ENCODE measurements around the gene KLHL17. TPM values are rescaled to one million over a fixed set of nuclear protein-coding genes. Genes with fewer than 3 reads are reported as not detected.

KLHL17 gene
- polyA plus RNA-seq, 1 donor, result 6.8 TPM

DNA sequence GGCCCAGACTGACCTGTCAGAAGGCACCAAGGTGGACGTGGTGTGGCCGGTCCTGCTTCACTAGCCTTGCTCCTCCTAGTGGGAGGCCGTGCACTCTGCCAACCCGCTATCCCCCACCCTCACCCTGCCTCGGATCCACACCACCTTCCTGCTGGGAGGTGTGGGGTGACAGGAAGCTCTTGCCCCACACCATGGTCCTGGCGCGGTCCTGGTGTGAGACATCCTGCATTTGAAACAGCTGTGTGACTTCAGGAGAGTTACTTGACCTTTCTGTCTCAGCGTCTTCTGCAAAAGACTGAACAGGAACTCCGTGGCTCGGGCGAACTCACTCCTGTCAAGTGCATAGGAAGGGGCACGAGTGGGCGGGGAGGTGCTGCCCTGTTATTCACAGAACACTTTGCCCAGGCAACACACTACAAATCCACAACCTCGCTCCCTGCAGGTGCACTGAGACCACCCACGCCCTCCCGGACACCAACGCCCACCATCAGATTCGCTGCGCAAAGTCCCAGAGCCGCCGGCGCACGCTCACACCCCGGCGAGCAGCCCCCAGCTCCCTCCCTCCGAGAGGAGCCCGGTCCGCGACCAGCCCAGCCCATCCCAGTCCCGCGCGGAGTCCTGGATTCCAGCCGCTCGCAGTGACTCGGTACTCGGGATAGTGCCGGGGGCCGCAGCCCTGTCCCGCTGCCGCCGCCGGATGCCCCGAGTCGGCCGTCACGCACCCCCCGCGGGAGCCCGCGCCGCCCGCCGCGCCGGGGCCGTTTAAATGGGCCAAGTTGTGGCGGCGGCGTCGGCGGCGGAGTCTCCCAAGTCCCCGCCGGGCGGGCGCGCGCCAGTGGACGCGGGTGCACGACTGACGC lies 37.0 kb upstream of the KLHL17 start, which contains the start of gene SAMD11:
Gene SAMD11 (plus strand): TSS at position 793 of the 860 bp plus-strand sequence. CDS start 509 bp downstream, outside the sequence.
- peaks cover 78% of the 10 kb centered on the region for H3K27me3 ChIP-seq (ENCODE audit: control insufficient read depth, insufficient read depth, low read length)
- peaks cover 18% of the 10 kb centered on the region for H3K9me3 ChIP-seq (ENCODE audit: control insufficient read depth, low read depth, low read length)
- H3K4me1 ChIP-seq (ENCODE audit: control insufficient read depth, insufficient read depth, low read length), result peaks cover 22% of the 10 kb centered on the region
- WGBS (ENCODE audit: insufficient coverage, low lambda C conversion rate), result no CpG with 5 or more reads among the region's 72 CpGs
- no peaks in the 10 kb centered on the region for H3K36me3 ChIP-seq (ENCODE audit: control insufficient read depth, insufficient read depth, low read length)
- peak within 1 kb of the TSS; percentile 38 for H3K4me3 ChIP-seq (ENCODE audit: low read length)
- peak in 1 of 2 donors; percentile 87 for DNase-seq
- no peak within 1 kb of the TSS for H3K27ac ChIP-seq (ENCODE audit: low read length)

GRCh38 chr1:923991-924655 lies 36.3 kb upstream of the KLHL17 start:
- Histone ChIP-seq H3K9me3 (ENCODE audit: control insufficient read depth, low read depth, low read length) (peaks cover 17% of the 10 kb centered on the region), H3K27ac (ENCODE audit: low read length) (no peak overlapping the region), H3K36me3 (ENCODE audit: control insufficient read depth, insufficient read depth, low read length) (no peaks in the 10 kb centered on the region), H3K4me1 (ENCODE audit: control insufficient read depth, insufficient read depth, low read length) (peaks cover 22% of the 10 kb centered on the region), H3K4me3 (ENCODE audit: low read length) (no peak overlapping the region), H3K27me3 (ENCODE audit: control insufficient read depth, insufficient read depth, low read length) (peaks cover 81% of the 10 kb centered on the region)
- no peak for DNase-seq
- WGBS (ENCODE audit: insufficient coverage, low lambda C conversion rate), result no CpG with 5 or more reads among the region's 98 CpGs

DNA sequence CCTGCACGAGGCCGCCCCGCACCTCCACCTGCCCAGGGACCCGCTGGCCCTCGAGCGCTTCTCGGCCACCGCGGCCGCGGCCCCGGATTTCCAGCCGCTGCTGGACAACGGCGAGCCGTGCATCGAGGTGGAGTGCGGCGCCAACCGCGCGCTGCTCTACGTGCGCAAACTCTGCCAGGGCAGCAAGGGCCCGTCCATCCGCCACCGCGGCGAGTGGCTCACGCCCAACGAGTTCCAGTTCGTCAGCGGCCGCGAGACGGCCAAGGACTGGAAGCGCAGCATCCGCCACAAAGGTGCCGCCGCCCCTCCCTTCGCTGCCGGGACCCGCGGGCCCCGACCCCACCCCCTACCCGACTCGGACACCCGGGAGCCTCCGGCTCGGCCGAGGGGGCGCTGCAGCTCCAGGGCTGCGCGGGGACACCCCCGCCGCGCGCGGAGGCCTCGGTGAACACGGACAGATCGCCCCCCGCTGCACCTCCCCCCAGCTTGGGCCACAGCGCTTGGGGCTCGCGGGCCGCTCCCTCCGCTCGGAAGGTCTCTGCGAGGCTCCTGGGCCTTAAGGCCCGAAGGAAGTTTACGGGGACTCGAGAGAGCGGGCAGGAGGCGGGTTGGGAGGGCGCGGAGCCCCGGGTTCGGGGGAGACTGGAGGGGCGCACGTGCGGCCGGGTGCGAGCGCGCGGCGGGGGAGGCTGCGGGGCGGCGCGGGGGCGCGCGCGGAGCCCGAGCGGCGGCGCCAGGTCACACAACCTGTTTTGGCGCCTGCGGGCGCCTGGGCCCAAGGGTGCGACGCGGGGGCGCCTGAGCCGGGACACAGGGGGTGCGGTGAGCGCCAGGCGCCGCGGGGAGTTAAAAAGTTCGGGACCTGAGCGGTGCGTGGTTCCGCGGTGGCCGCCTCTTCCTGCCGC lies 35.5 kb upstream of the KLHL17 start:
- no peak overlapping the region for H3K27ac ChIP-seq (ENCODE audit: low read length)
- DNase-seq, result no peak
- H3K36me3 ChIP-seq (ENCODE audit: control insufficient read depth, insufficient read depth, low read length), result no peaks in the 10 kb centered on the region
- no CpG with 5 or more reads among the region's 120 CpGs for WGBS (ENCODE audit: insufficient coverage, low lambda C conversion rate)
- peaks cover 22% of the 10 kb centered on the region for H3K4me1 ChIP-seq (ENCODE audit: control insufficient read depth, insufficient read depth, low read length)
- peak overlapping the region; percentile 38 for H3K4me3 ChIP-seq (ENCODE audit: low read length)
- H3K9me3 ChIP-seq (ENCODE audit: control insufficient read depth, low read depth, low read length), result peaks cover 9% of the 10 kb centered on the region
- H3K27me3 ChIP-seq (ENCODE audit: control insufficient read depth, insufficient read depth, low read length), result peaks cover 78% of the 10 kb centered on the region

GRCh38 chr1:925561-926421 lies 34.6 kb upstream of the KLHL17 start:
- no peak overlapping the region for H3K27ac ChIP-seq (ENCODE audit: low read length)
- peaks cover 75% of the 10 kb centered on the region for H3K27me3 ChIP-seq (ENCODE audit: control insufficient read depth, insufficient read depth, low read length)
- no peak for DNase-seq
- H3K4me1 ChIP-seq (ENCODE audit: control insufficient read depth, insufficient read depth, low read length), result peaks cover 17% of the 10 kb centered on the region
- WGBS (ENCODE audit: insufficient coverage, low lambda C conversion rate), result no CpG with 5 or more reads among the region's 65 CpGs
- H3K4me3 ChIP-seq (ENCODE audit: low read length), result peak overlapping the region; percentile 31
- H3K36me3 ChIP-seq (ENCODE audit: control insufficient read depth, insufficient read depth, low read length), result no peaks in the 10 kb centered on the region
- H3K9me3 ChIP-seq (ENCODE audit: control insufficient read depth, low read depth, low read length), result peaks cover 9% of the 10 kb centered on the region

- Histone ChIP-seq H3K9me3 (ENCODE audit: control insufficient read depth, low read depth, low read length) (peaks cover 6% of the 10 kb centered on the region), H3K27ac (ENCODE audit: low read length) (no peak overlapping the region), H3K4me3 (ENCODE audit: low read length) (no peak overlapping the region), H3K4me1 (ENCODE audit: control insufficient read depth, insufficient read depth, low read length) (peaks cover 10% of the 10 kb centered on the region), H3K27me3 (ENCODE audit: control insufficient read depth, insufficient read depth, low read length) (peaks cover 80% of the 10 kb centered on the region), H3K36me3 (ENCODE audit: control insufficient read depth, insufficient read depth, low read length) (no peaks in the 10 kb centered on the region)
- WGBS (ENCODE audit: insufficient coverage, low lambda C conversion rate), result no CpG with 5 or more reads among the region's 9 CpGs
- DNase-seq, result no peak
These were observed 33.1 kb upstream of the KLHL17 start for GRCh38 chr1:927234-927633.

DNA sequence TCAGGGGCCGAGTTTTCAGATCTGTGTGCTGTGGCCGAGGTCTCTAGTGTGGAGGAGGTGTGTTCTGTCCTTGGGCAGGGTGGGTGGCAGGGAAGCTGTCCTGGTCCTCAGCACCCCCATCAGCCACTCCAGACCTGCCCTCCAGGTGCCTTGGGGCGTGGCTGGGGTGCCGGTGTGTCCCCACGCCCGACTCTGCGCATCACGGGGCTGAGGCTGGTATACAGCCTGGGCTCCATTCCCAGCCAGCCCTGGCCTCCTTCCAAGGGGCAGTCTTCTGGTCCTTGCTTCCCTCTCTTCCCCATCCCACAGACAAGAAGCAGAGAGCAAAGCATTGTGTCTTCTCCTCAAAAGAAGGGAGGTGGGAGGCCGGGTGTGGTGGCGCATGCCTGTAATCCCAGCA lies 32.6 kb upstream of the KLHL17 start:
- Histone ChIP-seq H3K27ac (ENCODE audit: low read length) (no peak overlapping the region), H3K9me3 (ENCODE audit: control insufficient read depth, low read depth, low read length) (peaks cover 6% of the 10 kb centered on the region), H3K4me1 (ENCODE audit: control insufficient read depth, insufficient read depth, low read length) (peaks cover 10% of the 10 kb centered on the region), H3K27me3 (ENCODE audit: control insufficient read depth, insufficient read depth, low read length) (peaks cover 80% of the 10 kb centered on the region), H3K4me3 (ENCODE audit: low read length) (no peak overlapping the region), H3K36me3 (ENCODE audit: control insufficient read depth, insufficient read depth, low read length) (no peaks in the 10 kb centered on the region)
- no CpG with 5 or more reads among the region's 10 CpGs for WGBS (ENCODE audit: insufficient coverage, low lambda C conversion rate)
- no peak for DNase-seq

- WGBS (ENCODE audit: insufficient coverage, low lambda C conversion rate), result no CpG with 5 or more reads among the region's 40 CpGs
- Histone ChIP-seq H3K36me3 (ENCODE audit: control insufficient read depth, insufficient read depth, low read length) (no peaks in the 10 kb centered on the region), H3K9me3 (ENCODE audit: control insufficient read depth, low read depth, low read length) (peaks cover 4% of the 10 kb centered on the region), H3K4me3 (ENCODE audit: low read length) (no peak overlapping the region), H3K27ac (ENCODE audit: low read length) (no peak overlapping the region), H3K4me1 (ENCODE audit: control insufficient read depth, insufficient read depth, low read length) (peaks cover 2% of the 10 kb centered on the region), H3K27me3 (ENCODE audit: control insufficient read depth, insufficient read depth, low read length) (peaks cover 82% of the 10 kb centered on the region)
- no peak for DNase-seq
These were observed 31.3 kb upstream of the KLHL17 start for GRCh38 chr1:928825-929661.

DNA sequence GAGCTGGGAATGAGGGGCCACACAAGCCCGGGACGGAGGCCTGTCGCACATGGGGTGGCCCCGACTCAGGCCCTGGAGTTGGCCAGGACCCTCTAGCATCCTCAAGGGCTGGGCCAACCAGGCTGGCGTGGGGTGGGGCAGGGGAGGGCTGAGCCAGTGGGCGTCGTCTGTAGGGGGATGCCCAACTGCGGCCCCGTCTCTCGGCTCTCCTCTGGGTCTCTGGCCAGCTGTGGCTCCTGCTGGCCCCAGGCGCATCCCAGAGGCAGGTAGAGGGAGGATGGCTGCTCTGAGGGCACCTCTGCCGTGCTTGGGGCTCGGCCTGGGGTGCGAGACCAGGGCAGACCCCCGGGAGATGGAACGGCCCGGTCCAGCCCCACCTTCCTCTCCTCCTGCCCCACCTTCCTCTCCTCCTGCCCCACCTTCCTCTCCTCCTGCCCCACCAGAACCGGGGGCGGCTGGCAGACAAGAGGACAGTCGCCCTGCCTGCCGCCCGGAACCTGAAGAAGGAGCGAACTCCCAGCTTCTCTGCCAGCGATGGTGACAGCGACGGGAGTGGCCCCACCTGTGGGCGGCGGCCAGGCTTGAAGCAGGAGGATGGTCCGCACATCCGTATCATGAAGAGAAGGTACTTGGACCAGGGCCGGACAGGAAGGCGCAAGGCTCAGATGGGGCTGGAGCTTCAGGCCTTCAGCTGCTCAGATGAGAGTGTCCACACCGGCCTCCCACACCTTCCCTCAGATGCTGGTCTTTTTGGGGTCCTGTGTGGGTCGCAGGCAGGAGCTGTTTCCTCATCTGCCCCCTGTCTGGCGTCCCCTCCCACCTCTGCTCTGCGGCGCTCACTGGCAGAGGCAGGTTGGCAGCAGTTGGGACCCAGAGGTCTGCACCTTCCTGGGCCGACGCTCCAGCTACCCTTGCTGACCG lies 30.4 kb upstream of the KLHL17 start:
- peaks cover 4% of the 10 kb centered on the region for H3K4me1 ChIP-seq (ENCODE audit: control insufficient read depth, insufficient read depth, low read length)
- peaks cover 80% of the 10 kb centered on the region for H3K27me3 ChIP-seq (ENCODE audit: control insufficient read depth, insufficient read depth, low read length)
- no peak for DNase-seq
- peaks cover 4% of the 10 kb centered on the region for H3K9me3 ChIP-seq (ENCODE audit: control insufficient read depth, low read depth, low read length)
- H3K36me3 ChIP-seq (ENCODE audit: control insufficient read depth, insufficient read depth, low read length), result no peaks in the 10 kb centered on the region
- no peak overlapping the region for H3K27ac ChIP-seq (ENCODE audit: low read length)
- no peak overlapping the region for H3K4me3 ChIP-seq (ENCODE audit: low read length)
- no CpG with 5 or more reads among the region's 40 CpGs for WGBS (ENCODE audit: insufficient coverage, low lambda C conversion rate)

Data from large intestine (tissue), 3 donors.